Liver (tissue), 3 donors: ENCODE data around the gene CDCA8.

Experiments
- CTCF ChIP-seq: fragments of 150-350 bp; IDR thresholded peaks from 2 replicates; pipeline ENCODE4 v1.5.1; 2017; ENCODE audit warnings: improper control_type of control experiment, low read depth, low read length; ENCODE audit not compliant: missing input control
- EGR1 ChIP-seq, 2 donors: IDR thresholded peaks; 2 replicates each; pipeline ENCODE4 v1.6.1; 2016 to 2018; ENCODE audit warnings: antibody characterized with exemption in 2 of 2, low read depth in 2 of 2
- MAX ChIP-seq: IDR thresholded peaks from 2 replicates; pipeline ENCODE4 v1.6.1; 2016; ENCODE audit warnings: antibody characterized with exemption
- NR2F2 ChIP-seq: IDR thresholded peaks from 2 replicates; pipeline ENCODE4 v1.6.1; 2016; ENCODE audit warnings: antibody characterized with exemption
- SP1 ChIP-seq: IDR thresholded peaks from 2 replicates; pipeline ENCODE4 v1.6.1; 2018; ENCODE audit warnings: antibody characterized with exemption, mild to moderate bottlenecking
- TAF1 ChIP-seq: conservative IDR thresholded peaks from 2 replicates; pipeline ENCODE4 v1.6.1; 2016; ENCODE audit warnings: antibody characterized with exemption, mild to moderate bottlenecking
- YY1 ChIP-seq: IDR thresholded peaks from 2 replicates; pipeline ENCODE4 v1.6.1; 2016; ENCODE audit warnings: antibody characterized with exemption, mild to moderate bottlenecking
- ZBTB33 ChIP-seq: IDR thresholded peaks from 2 replicates; pipeline ENCODE4 v1.6.1; 2016; ENCODE audit warnings: antibody characterized with exemption
- TF ChIP-seq, protein P1 (sequence below): IDR thresholded peaks from 2 replicates; pipeline ENCODE4 v1.6.1; 2016; ENCODE audit warnings: antibody characterized with exemption, mild to moderate bottlenecking
- donor health status: healthy.
- donor health status: healthy.

DNA sequence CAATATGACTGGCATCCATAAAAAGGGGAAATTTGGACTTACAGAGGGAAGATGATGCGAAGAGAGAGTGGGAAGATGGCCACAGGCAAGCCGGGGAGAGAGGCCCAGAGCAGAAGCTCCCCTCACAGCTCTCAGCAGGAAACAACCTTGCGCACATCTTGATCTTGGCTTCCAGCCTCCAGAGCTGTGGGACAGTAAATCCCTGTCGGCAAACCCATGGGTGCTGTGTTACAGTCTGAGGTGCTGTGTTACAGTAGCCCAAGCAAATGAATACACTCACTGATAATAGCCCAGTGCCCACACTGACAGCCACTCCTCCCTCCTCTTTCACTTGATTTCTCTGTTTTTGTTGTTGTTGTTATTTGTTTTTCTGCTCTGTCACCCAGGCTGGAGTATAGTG lies 22.4 kb downstream of the CDCA8 start:
- TF ChIP-seq, protein P1, sequence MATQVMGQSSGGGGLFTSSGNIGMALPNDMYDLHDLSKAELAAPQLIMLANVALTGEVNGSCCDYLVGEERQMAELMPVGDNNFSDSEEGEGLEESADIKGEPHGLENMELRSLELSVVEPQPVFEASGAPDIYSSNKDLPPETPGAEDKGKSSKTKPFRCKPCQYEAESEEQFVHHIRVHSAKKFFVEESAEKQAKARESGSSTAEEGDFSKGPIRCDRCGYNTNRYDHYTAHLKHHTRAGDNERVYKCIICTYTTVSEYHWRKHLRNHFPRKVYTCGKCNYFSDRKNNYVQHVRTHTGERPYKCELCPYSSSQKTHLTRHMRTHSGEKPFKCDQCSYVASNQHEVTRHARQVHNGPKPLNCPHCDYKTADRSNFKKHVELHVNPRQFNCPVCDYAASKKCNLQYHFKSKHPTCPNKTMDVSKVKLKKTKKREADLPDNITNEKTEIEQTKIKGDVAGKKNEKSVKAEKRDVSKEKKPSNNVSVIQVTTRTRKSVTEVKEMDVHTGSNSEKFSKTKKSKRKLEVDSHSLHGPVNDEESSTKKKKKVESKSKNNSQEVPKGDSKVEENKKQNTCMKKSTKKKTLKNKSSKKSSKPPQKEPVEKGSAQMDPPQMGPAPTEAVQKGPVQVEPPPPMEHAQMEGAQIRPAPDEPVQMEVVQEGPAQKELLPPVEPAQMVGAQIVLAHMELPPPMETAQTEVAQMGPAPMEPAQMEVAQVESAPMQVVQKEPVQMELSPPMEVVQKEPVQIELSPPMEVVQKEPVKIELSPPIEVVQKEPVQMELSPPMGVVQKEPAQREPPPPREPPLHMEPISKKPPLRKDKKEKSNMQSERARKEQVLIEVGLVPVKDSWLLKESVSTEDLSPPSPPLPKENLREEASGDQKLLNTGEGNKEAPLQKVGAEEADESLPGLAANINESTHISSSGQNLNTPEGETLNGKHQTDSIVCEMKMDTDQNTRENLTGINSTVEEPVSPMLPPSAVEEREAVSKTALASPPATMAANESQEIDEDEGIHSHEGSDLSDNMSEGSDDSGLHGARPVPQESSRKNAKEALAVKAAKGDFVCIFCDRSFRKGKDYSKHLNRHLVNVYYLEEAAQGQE = no peak
- TF ChIP-seq YY1 (no peak), EGR1 (IDR thresholded peaks at IDR 0.05; ENCODE audit: low read depth in 2 of 2) (no peak), CTCF (no peak), TAF1 (no peak), MAX (no peak), ZBTB33 (no peak), SP1 (no peak), NR2F2 (no peak)
